SK-N-SH (cell line): ENCODE measurements around the gene BORA. TPM values are rescaled to one million over a fixed set of nuclear protein-coding genes. Genes with fewer than 3 reads are reported as not detected.

ENCODE experiments used
- CTCF ChIA-PET: fragments of 300-600, 350-600 bp; formaldehyde crosslinking; extraction: SDS; loops from one replicate; lab custom pipeline; 2021; lab: Yijun Ruan, JAX
- POLR2A ChIA-PET: fragments of 350-600 bp; sonication (Branson Sonifier 250); formaldehyde crosslinking; extraction: SDS; loops from one replicate; lab custom pipeline; 2020; ENCODE audit warnings: antibody characterized with exemption, inconsistent platforms; lab: Yijun Ruan, JAX
- DNase-seq: peaks from one replicate; pipeline ENCODE4 v3.0.0; 2012
- H2AFZ ChIP-seq: fragments of 200-600 bp; sonication (generic); 2 replicates; pipeline ENCODE4 v1.8.1; 2016; ENCODE audit warnings: antibody characterized with exemption, mild to moderate bottlenecking, low read depth
- H3F3A ChIP-seq: fragments of 200-600 bp; sonication (generic); replicated peaks from 2 replicates; pipeline ENCODE3; 2016; ENCODE audit warnings: antibody characterized with exemption, mild to moderate bottlenecking; ENCODE audit not compliant: insufficient read depth
- H3K27ac ChIP-seq, 2 experiments: fragments of 200-500 bp in 1 of 2; fragments of 200-600 bp in 1 of 2; sonication (Bioruptor generic) in 1 of 2; sonication (generic), shearing (Covaris generic) in 1 of 2; 2 replicates each; pipeline versions ENCODE4 v1.5.1 to v1.6.1; 2014 to 2016; ENCODE audit warnings: low read depth in 2 of 2, inconsistent platforms in 1 of 2, low read length in 1 of 2, mild to moderate bottlenecking in 1 of 2, mixed read lengths in 1 of 2
- H3K27me3 ChIP-seq: fragments of 200-600 bp; sonication (generic), shearing (Covaris generic); 2 replicates; pipeline ENCODE4 v1.6.1; 2016; ENCODE audit warnings: mixed run types; ENCODE audit not compliant: insufficient read depth
- H3K36me3 ChIP-seq, 2 experiments: fragments of 200-500 bp in 1 of 2; fragments of 200-600 bp in 1 of 2; sonication (Bioruptor generic) in 1 of 2; sonication (generic) in 1 of 2; replicated peaks in 1 of 2; 2 replicates each; pipeline versions ENCODE3 to v1.5.1; 2014 to 2016; ENCODE audit warnings: low read length in 1 of 2, mild to moderate bottlenecking in 1 of 2; ENCODE audit not compliant: insufficient read depth in 2 of 2, control insufficient read depth in 1 of 2
- H3K4me1 ChIP-seq, 2 experiments: fragments of 200-500 bp in 1 of 2; fragments of 200-600 bp in 1 of 2; sonication (Bioruptor generic) in 1 of 2; sonication (generic), shearing (Covaris generic) in 1 of 2; 2 replicates each; pipeline versions ENCODE4 v1.5.1 to v1.6.1; 2014 to 2016; ENCODE audit warnings: low read depth in 1 of 2, low read length in 1 of 2, mixed run types in 1 of 2; ENCODE audit not compliant: insufficient read depth in 2 of 2, control insufficient read depth in 1 of 2
- H3K4me2 ChIP-seq: fragments of 200-600 bp; sonication (generic), shearing (Covaris generic); 2 replicates; pipeline ENCODE4 v1.6.1; 2017; ENCODE audit warnings: mixed run types
- H3K4me3 ChIP-seq, 2 experiments: fragments of 200-500 bp in 1 of 2; fragments of 200-600 bp in 1 of 2; sonication (Bioruptor generic) in 1 of 2; sonication (generic), shearing (Covaris generic) in 1 of 2; 2 replicates each; pipeline versions ENCODE4 v1.5.1 to v1.8.1; 2014 to 2016; ENCODE audit warnings: low read depth in 2 of 2, inconsistent platforms in 1 of 2, low read length in 1 of 2, mild to moderate bottlenecking in 1 of 2, mixed read lengths in 1 of 2, moderate library complexity in 1 of 2
- H3K79me2 ChIP-seq: fragments of 200-600 bp; sonication (generic); 2 replicates; pipeline ENCODE4 v1.8.1; 2017; ENCODE audit warnings: mild to moderate bottlenecking; ENCODE audit not compliant: insufficient read depth
- H3K9ac ChIP-seq: fragments of 200-600 bp; sonication (generic); 2 replicates; pipeline ENCODE4 v1.6.1; 2017; ENCODE audit warnings: mixed run types
- H3K9me2 ChIP-seq: fragments of 200-600 bp; sonication (generic); 2 replicates; pipeline ENCODE4 v1.6.1; 2017; ENCODE audit warnings: mixed run types
- H3K9me3 ChIP-seq: fragments of 200-600 bp; sonication (generic); 2 replicates; pipeline ENCODE4 v1.6.1; 2017; ENCODE audit warnings: mixed run types, mild to moderate bottlenecking, moderate library complexity
- H4K20me1 ChIP-seq: fragments of 200-600 bp; sonication (generic); 2 replicates; pipeline ENCODE4 v1.6.1; 2017; ENCODE audit warnings: mild to moderate bottlenecking, mixed run types; ENCODE audit not compliant: insufficient read depth
- CHD2 ChIP-seq: fragments of 150-350 bp; IDR thresholded peaks from 2 replicates; pipeline ENCODE4 v1.6.1; 2018; ENCODE audit warnings: low read length; ENCODE audit not compliant: partially characterized antibody
- ELF1 ChIP-seq: IDR thresholded peaks from 2 replicates; pipeline ENCODE4 v1.4.0; 2012
- EP300 ChIP-seq, 2 experiments: IDR thresholded peaks; 2 replicates each; pipeline versions ENCODE4 v1.4.0 to v1.6.1; 2012; ENCODE audit warnings: borderline replicate concordance in 1 of 2, low read depth in 1 of 2, low read length in 1 of 2
- EZH2phosphoT487 ChIP-seq: fragments of 200-600 bp; sonication (generic); IDR thresholded peaks from 2 replicates; pipeline ENCODE4 v1.6.1; 2017; ENCODE audit warnings: low read depth, mixed run types, mild to moderate bottlenecking, antibody characterized with exemption, moderate library complexity, borderline replicate concordance
- FOSL2 ChIP-seq: IDR thresholded peaks from 2 replicates; pipeline ENCODE4 v1.4.0; 2012; ENCODE audit warnings: low read depth, mild to moderate bottlenecking, moderate library complexity, borderline replicate concordance
- GABPA ChIP-seq: IDR thresholded peaks from 2 replicates; pipeline ENCODE4 v1.4.0; 2012; ENCODE audit warnings: low read depth, mild to moderate bottlenecking
- GATA2 ChIP-seq: sonication (generic); formaldehyde crosslinking; IDR thresholded peaks from 2 replicates; pipeline ENCODE4 v1.5.0; 2020; ENCODE audit warnings: mild to moderate bottlenecking, missing genetic modification reagents
- IRF3 ChIP-seq: fragments of 150-350 bp; IDR thresholded peaks from 2 replicates; pipeline ENCODE4 v1.6.1; 2016; ENCODE audit warnings: mild to moderate bottlenecking, low read depth, low read length
- JUND ChIP-seq: IDR thresholded peaks from 2 replicates; pipeline ENCODE4 v1.4.0; 2012
- NRF1 ChIP-seq: IDR thresholded peaks from 2 replicates; pipeline ENCODE4 v1.6.1; 2012; ENCODE audit warnings: low read depth, mild to moderate bottlenecking, low read length
- PBX3 ChIP-seq: IDR thresholded peaks from 2 replicates; pipeline ENCODE4; 2012
- RCOR1 ChIP-seq: fragments of 150-350 bp; IDR thresholded peaks from 2 replicates; pipeline ENCODE4 v1.6.1; 2017; ENCODE audit warnings: antibody characterized with exemption, low read length
- REST ChIP-seq: IDR thresholded peaks from 2 replicates; pipeline ENCODE4 v1.6.1; 2012; ENCODE audit warnings: mild to moderate bottlenecking, low read depth, low read length, moderate library complexity
- RFX5 ChIP-seq: IDR thresholded peaks from 2 replicates; pipeline ENCODE4 v1.6.1; 2012; ENCODE audit warnings: mild to moderate bottlenecking, improper control_type of control experiment, low read length
- RXRA ChIP-seq: IDR thresholded peaks from 2 replicates; pipeline ENCODE4 v1.4.0; 2012; ENCODE audit warnings: low read depth, mild to moderate bottlenecking, borderline replicate concordance
- SMC3 ChIP-seq: IDR thresholded peaks from 2 replicates; pipeline ENCODE4 v1.6.1; 2012; ENCODE audit warnings: low read depth, low read length, improper control_type of control experiment
- TCF12 ChIP-seq: IDR thresholded peaks from 2 replicates; pipeline ENCODE4 v1.4.0; 2012
- WGBS: methylation state at CpG from one replicate; pipeline ENCODE4 v1.1.6; 2017; ENCODE audit warnings: low lambda C conversion rate; 5-methylcytosine and 5-hydroxymethylcytosine counted together
- polyA plus RNA-seq, 3 experiments: library from polyadenylated mRNA; depleted of rRNA; stranded (reverse); fragments of >200 nt; gene quantifications; 2 replicates each; pipeline ENCODE4 v1.2.3, GENCODE V29; 2012
- TF ChIP-seq, protein P1 (sequence below): IDR thresholded peaks from 2 replicates; pipeline ENCODE4 v1.4.0; 2012; ENCODE audit warnings: low read depth, borderline replicate concordance
- TF ChIP-seq, protein P2 (sequence below): fragments of 200-600 bp; sonication (generic); IDR thresholded peaks from 2 replicates; pipeline ENCODE4 v1.6.1; 2017; ENCODE audit warnings: antibody characterized with exemption, mild to moderate bottlenecking, moderate library complexity

BORA gene
- polyA plus RNA-seq, 1 of the 3 experiments (the other 2 are of a cell fraction): 1.4 TPM

- no peaks in the 10 kb centered on the region for H3K4me1 ChIP-seq
- H3K36me3 ChIP-seq: peaks cover 56% of the 10 kb centered on the region in 2 experiments
- H3K9me2 ChIP-seq: no peaks in the 10 kb centered on the region
- no peaks in the 10 kb centered on the region for H3K9me3 ChIP-seq
- peaks cover 45% of the 10 kb centered on the region for H3K79me2 ChIP-seq
- no peak overlapping the region for H3K4me3 ChIP-seq
- POLR2A ChIA-PET: no interaction called here
- CTCF ChIA-PET: interaction anchor here (1.1 kb wide), 1 partner anchor 15 kb away, joined by 5 read pairs; no protein-coding TSS in a partner anchor
- no peak for DNase-seq
- no peaks in the 10 kb centered on the region for H3K27me3 ChIP-seq
- H3K27ac ChIP-seq: no peak overlapping the region
- H3K9ac ChIP-seq: no peak overlapping the region
- H3K4me2 ChIP-seq: no peak overlapping the region
- H4K20me1 ChIP-seq: no peaks in the 10 kb centered on the region
- H2AFZ ChIP-seq: no peak overlapping the region
- H3F3A ChIP-seq: no peaks in the 10 kb centered on the region
- 92% methylated on average over 2 of the region's 2 CpGs for WGBS
- TF ChIP-seq EP300 (IDR thresholded peaks at IDR 0.05; ENCODE audit: borderline replicate concordance in 1 of 2, low read depth in 1 of 2, low read length in 1 of 2) (no peak), ELF1 (no peak), IRF3 (no peak), PBX3 (no peak), RCOR1 (no peak), RFX5 (no peak), SMC3 (no peak), GABPA (no peak), CHD2 (no peak), FOSL2 (no peak), EZH2phosphoT487 (no peak), TCF12 (no peak), NRF1 (no peak), GATA2 (CRISPR knock-in tag) (no peak), RXRA (no peak), REST (no peak), JUND (no peak)
- TF ChIP-seq, protein P1, sequence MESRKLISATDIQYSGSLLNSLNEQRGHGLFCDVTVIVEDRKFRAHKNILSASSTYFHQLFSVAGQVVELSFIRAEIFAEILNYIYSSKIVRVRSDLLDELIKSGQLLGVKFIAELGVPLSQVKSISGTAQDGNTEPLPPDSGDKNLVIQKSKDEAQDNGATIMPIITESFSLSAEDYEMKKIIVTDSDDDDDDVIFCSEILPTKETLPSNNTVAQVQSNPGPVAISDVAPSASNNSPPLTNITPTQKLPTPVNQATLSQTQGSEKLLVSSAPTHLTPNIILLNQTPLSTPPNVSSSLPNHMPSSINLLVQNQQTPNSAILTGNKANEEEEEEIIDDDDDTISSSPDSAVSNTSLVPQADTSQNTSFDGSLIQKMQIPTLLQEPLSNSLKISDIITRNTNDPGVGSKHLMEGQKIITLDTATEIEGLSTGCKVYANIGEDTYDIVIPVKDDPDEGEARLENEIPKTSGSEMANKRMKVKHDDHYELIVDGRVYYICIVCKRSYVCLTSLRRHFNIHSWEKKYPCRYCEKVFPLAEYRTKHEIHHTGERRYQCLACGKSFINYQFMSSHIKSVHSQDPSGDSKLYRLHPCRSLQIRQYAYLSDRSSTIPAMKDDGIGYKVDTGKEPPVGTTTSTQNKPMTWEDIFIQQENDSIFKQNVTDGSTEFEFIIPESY: no peak
- TF ChIP-seq, protein P2, sequence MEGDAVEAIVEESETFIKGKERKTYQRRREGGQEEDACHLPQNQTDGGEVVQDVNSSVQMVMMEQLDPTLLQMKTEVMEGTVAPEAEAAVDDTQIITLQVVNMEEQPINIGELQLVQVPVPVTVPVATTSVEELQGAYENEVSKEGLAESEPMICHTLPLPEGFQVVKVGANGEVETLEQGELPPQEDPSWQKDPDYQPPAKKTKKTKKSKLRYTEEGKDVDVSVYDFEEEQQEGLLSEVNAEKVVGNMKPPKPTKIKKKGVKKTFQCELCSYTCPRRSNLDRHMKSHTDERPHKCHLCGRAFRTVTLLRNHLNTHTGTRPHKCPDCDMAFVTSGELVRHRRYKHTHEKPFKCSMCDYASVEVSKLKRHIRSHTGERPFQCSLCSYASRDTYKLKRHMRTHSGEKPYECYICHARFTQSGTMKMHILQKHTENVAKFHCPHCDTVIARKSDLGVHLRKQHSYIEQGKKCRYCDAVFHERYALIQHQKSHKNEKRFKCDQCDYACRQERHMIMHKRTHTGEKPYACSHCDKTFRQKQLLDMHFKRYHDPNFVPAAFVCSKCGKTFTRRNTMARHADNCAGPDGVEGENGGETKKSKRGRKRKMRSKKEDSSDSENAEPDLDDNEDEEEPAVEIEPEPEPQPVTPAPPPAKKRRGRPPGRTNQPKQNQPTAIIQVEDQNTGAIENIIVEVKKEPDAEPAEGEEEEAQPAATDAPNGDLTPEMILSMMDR: no peak
Observed at GRCh38 chr13:72792640-72793039, 64.9 kb downstream of the BORA start.
